Measurements from ENCODE around the gene ATP8A2.

- TF ChIP-seq ZNF274 (IDR thresholded peaks at IDR 0.05; ENCODE audit: low read depth, low read length) (no peak), YY1 (IDR thresholded peaks at IDR 0.05; ENCODE audit: insufficient read depth, insufficient read length) (no peak), SUZ12 (IDR thresholded peaks at IDR 0.05; ENCODE audit: extremely low read depth, insufficient read depth, insufficient read length) (no peak)
These were observed 157.7 kb downstream of the ATP8A2 start for GRCh38 chr13:25529425-25529824.

All from NT2/D1 (cell line).